ENCODE results near the gene TRPM4.
"Not testable (repeated sequence)": the region's sequence is repeated elsewhere in the genome, so short reads cannot be mapped to it uniquely, and the experiment has no call there.

Gene TRPM4

GRCh38 chr19:49190781-49191180 is 33.2 kb downstream of the TRPM4 start:
- DNase-seq (ENCODE audit: low read depth), result no peak

GRCh38 chr19:49193822-49194394 is 36.3 kb downstream of the TRPM4 start:
- no peak for DNase-seq (ENCODE audit: low read depth)

- no peak for DNase-seq (ENCODE audit: low read depth)
These were observed 36.8 kb downstream of the TRPM4 start for GRCh38 chr19:49194408-49194807.

GRCh38 chr19:49196527-49197240 is 39.1 kb downstream of the TRPM4 start:
- no peak for DNase-seq (ENCODE audit: low read depth)

- DNase-seq (ENCODE audit: low read depth), result no peak
These were observed 42.8 kb downstream of the TRPM4 start for GRCh38 chr19:49200238-49200862.

- no peak for DNase-seq (ENCODE audit: low read depth)
These were observed 43.5 kb downstream of the TRPM4 start for GRCh38 chr19:49201042-49201441.

- no peak for DNase-seq (ENCODE audit: low read depth)
These were observed 47.5 kb downstream of the TRPM4 start for GRCh38 chr19:49205114-49205513.

GRCh38 chr19:49209502-49209901 is 51.9 kb downstream of the TRPM4 start:
- DNase-seq (ENCODE audit: low read depth), result not testable (repeated sequence)

GRCh38 chr19:49210108-49210900 is 52.7 kb downstream of the TRPM4 start:
- no peak for DNase-seq (ENCODE audit: low read depth)

- no peak for DNase-seq (ENCODE audit: low read depth)
These were observed 53.4 kb downstream of the TRPM4 start for GRCh38 chr19:49210901-49211451.

- DNase-seq (ENCODE audit: low read depth), result no peak
These were observed 54.6 kb downstream of the TRPM4 start for GRCh38 chr19:49212016-49212701.

- DNase-seq (ENCODE audit: low read depth), result no peak
These were observed 56.2 kb downstream of the TRPM4 start for GRCh38 chr19:49213791-49214190.

- DNase-seq (ENCODE audit: low read depth), result no peak
These were observed 57.1 kb downstream of the TRPM4 start for GRCh38 chr19:49214701-49215100.

- no peak for DNase-seq (ENCODE audit: low read depth)
These were observed 58.5 kb downstream of the TRPM4 start for GRCh38 chr19:49216071-49216470.

- DNase-seq (ENCODE audit: low read depth), result no peak
These were observed 59.8 kb downstream of the TRPM4 start for GRCh38 chr19:49217382-49217781.

- no peak for DNase-seq (ENCODE audit: low read depth)
These were observed 64.4 kb downstream of the TRPM4 start for GRCh38 chr19:49222011-49222410.

GRCh38 chr19:49222528-49222927 is 64.9 kb downstream of the TRPM4 start:
- no peak for DNase-seq (ENCODE audit: low read depth)

GRCh38 chr19:49223472-49223871 is 65.9 kb downstream of the TRPM4 start:
- DNase-seq (ENCODE audit: low read depth), result no peak

- DNase-seq (ENCODE audit: low read depth), result not testable (repeated sequence)
These were observed 66.8 kb downstream of the TRPM4 start for GRCh38 chr19:49224441-49224840.

GRCh38 chr19:49224879-49225278 is 67.3 kb downstream of the TRPM4 start:
- no peak for DNase-seq (ENCODE audit: low read depth)

- no peak for DNase-seq (ENCODE audit: low read depth)
These were observed 71.8 kb downstream of the TRPM4 start for GRCh38 chr19:49229416-49229815.

GRCh38 chr19:49231389-49231788 is 73.8 kb downstream of the TRPM4 start:
- no peak for DNase-seq (ENCODE audit: low read depth)
